GM06990 (cell line): ENCODE results near the gene OBSCN.

ENCODE experiments used
- DNase-seq: peaks from one replicate; pipeline ENCODE4 v3.0.0-alpha.2; 2011; ENCODE audit not compliant: insufficient read length; ENCODE audit errors: extremely low read depth
- H3K27me3 ChIP-seq: replicated peaks from 2 replicates; pipeline ENCODE4 v1.6.0; 2011; ENCODE audit warnings: low read length; ENCODE audit not compliant: control insufficient read depth, insufficient read depth
- H3K36me3 ChIP-seq: 2 replicates; pipeline ENCODE4 v1.5.1; 2011; ENCODE audit warnings: low read length; ENCODE audit not compliant: control insufficient read depth, insufficient read depth
- H3K4me3 ChIP-seq: replicated peaks from 2 replicates; pipeline ENCODE4 v1.5.1; 2011; ENCODE audit warnings: low read depth, mild to moderate bottlenecking, control low read depth, low read length
- TF ChIP-seq, protein P1 (sequence below): IDR thresholded peaks from 2 replicates; pipeline ENCODE4 v1.5.1; 2011; ENCODE audit warnings: low read length, control low read depth, mild to moderate bottlenecking, inconsistent platforms; ENCODE audit not compliant: insufficient read depth, poor library complexity, severe bottlenecking

The OBSCN gene

DNA sequence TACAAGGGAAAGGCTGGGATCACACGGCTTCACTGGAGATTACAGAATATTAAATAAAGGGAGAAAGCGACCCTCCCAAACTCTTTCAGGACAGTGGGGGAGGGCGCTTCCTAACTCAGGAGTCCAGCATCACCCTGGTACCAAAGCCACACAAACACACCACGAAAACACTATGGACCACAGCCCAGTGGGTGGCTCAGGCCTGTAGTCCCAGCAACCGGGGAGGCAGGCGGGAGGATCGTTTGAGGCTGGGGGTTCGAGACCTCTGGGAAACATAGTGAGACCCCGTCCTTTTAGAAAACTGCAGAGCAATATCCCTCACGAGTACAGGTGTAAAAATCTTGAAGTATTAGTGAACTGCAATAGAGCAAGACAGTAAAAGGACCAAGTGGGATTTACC lies 182.8 kb downstream of the OBSCN start:
- no peaks in the 10 kb centered on the region for H3K27me3 ChIP-seq
- H3K36me3 ChIP-seq = peaks cover 6% of the 10 kb centered on the region
- no peak for DNase-seq
- H3K4me3 ChIP-seq = no peak overlapping the region
- TF ChIP-seq, protein P1, sequence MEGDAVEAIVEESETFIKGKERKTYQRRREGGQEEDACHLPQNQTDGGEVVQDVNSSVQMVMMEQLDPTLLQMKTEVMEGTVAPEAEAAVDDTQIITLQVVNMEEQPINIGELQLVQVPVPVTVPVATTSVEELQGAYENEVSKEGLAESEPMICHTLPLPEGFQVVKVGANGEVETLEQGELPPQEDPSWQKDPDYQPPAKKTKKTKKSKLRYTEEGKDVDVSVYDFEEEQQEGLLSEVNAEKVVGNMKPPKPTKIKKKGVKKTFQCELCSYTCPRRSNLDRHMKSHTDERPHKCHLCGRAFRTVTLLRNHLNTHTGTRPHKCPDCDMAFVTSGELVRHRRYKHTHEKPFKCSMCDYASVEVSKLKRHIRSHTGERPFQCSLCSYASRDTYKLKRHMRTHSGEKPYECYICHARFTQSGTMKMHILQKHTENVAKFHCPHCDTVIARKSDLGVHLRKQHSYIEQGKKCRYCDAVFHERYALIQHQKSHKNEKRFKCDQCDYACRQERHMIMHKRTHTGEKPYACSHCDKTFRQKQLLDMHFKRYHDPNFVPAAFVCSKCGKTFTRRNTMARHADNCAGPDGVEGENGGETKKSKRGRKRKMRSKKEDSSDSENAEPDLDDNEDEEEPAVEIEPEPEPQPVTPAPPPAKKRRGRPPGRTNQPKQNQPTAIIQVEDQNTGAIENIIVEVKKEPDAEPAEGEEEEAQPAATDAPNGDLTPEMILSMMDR = no peak

DNA sequence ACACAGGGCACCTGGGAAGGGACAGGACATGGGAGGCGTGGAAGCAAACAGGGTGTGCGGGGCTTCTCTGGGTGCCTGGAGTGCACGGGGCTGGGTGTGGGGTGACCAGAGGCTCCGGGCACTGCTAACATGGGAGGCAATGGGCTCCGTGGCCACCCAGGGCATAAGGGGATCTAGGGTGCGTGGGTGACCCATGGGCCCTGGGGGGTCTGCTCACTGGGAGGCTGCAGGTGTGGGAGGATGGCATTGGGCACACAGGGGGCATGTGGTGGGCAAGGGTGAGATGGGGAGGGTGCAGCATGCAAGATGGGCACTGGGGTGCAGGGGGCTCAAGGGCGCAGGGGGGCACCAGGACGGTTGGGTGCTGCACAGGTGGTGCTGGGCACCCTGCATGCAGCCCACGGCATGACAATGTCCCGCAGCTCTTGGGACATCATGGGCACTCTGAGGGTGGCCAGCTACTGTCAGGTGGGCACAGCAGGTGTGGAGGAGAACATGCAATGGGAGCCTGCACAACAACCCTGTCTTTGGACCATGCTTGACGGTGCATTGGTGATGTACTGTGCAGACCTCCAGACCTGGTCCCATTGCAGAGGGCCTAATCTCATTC lies 183.7 kb downstream of the OBSCN start:
- peaks cover 13% of the 10 kb centered on the region for H3K36me3 ChIP-seq
- DNase-seq = no peak
- H3K4me3 ChIP-seq = no peak overlapping the region
- no peaks in the 10 kb centered on the region for H3K27me3 ChIP-seq
- TF ChIP-seq, protein P1 = no peak

DNA sequence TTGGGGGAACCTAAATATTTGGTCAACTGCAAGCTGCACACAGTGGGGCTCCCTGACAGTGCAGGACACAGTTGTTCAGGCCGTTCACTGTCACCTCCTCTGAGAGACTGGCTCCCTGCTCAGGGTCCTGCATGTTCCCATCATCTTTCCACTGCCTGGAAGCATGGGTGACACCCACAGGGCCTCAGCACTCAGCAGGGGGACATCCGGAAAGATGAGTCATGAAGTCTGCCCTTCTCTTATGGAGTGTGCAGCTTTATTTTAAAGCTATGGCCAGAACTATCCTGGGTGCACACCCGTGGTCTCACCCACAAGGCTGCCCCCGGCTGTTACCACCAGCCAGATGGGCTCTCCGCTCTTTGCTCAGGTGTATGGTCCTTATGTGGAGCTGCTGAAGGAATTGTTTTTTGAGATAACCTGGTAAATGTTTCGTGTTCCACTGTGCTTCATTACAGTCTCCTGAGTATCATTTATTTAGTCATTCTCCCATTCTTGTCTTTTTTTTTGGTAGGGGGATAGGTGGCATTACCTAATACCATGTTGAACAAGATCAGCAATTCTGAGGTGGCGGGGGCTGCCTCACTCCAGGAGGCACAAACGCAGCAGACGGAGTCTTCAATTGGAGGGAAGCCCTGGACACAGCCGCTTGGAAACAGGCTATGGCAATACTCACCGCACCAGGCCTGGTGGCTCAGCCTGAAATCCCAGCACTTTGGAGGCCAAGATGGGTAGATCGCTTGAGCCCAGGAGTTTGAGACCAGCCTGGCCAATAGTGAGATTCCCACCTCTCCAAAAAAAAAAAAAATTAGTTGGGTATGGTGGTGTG lies 184.5 kb downstream of the OBSCN start:
- H3K27me3 ChIP-seq = no peaks in the 10 kb centered on the region
- H3K4me3 ChIP-seq = no peak overlapping the region
- TF ChIP-seq, protein P1 = no peak
- DNase-seq = no peak
- H3K36me3 ChIP-seq = peaks cover 16% of the 10 kb centered on the region

DNA sequence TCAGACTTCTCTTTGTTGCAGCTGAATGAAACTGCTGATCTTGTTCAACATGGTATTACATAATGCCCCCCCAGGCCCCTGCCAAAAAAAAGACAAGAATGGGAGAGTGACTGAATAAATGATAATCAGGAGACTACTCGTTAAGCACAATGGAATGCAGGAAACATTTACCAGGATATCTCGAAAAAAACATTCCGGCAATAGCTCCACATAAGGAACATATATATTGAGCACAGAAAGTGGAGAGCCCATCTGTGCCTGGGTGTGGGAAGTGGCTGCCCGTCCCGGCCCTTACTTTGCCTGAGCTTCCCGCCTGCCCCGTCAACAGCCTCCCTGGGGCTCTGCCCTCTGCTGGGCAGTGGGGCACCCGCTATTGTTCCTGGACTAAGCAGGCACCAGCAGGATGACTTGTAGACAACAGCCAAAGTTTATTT lies 185.4 kb downstream of the OBSCN start:
- H3K4me3 ChIP-seq = no peak overlapping the region
- DNase-seq = no peak
- TF ChIP-seq, protein P1 = peak; percentile 40
- H3K36me3 ChIP-seq = peaks cover 21% of the 10 kb centered on the region
- H3K27me3 ChIP-seq = no peaks in the 10 kb centered on the region

DNA sequence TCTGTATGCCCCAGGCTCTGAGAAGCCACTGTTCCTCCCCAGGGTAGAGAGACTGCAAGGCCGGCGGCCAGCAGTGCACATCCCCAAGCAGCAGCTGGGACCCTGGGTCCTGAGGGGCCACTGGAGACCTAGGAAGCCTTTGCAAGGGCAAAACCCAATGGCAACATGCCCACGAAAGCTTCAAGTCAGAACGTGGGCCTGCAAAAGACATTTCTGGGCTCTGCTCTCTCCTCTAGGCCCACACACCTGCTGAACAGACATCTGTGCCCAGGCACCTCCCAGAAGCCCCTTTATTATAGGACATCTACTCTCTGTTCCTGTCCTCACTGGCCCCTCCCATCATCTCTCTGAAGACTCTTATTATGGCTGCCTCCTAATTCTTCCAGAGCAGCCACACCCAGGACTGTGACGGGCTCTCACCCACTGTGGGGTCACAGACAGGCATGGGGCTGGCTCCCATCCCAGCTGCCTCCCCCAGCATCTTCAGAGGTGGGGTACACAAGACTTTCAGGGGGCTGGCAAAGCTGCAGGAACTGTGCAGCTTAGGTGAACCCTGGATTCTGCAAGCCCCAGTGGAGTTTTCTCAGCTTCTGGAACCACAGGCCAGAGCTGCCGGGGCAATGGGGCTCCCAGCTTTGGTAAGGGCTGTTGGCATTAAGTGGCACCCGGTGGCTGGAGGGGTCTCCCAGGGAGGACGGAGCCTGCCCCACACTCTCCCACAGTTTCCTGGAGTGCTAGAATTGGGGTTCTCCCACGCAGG lies 186.1 kb downstream of the OBSCN start:
- peaks cover 23% of the 10 kb centered on the region for H3K36me3 ChIP-seq

More for the DNA sequence above, 186.1 kb downstream of the OBSCN start:
- no peak for DNase-seq
- H3K27me3 ChIP-seq = no peaks in the 10 kb centered on the region
- TF ChIP-seq, protein P1 = no peak
- no peak overlapping the region for H3K4me3 ChIP-seq
